Dendritic cell treated with granulocyte-macrophage colony-stimulating factor and Interleukin-4, amounts not matched to agents 40 ng/mL and 50 ng/mL, for 4 days (primary cell): ENCODE results near the gene VAMP1.
A peak's percentile ranks its signal among the peaks of the same experiment; 100 is the strongest.
"Not testable (repeated sequence)": the region's sequence is repeated elsewhere in the genome, so short reads cannot be mapped to it uniquely, and the experiment has no call there.

ENCODE experiments used
- H3K27ac Mint-ChIP-seq: one replicate; pipeline ENCODE4 v1.8.0; 2022; ENCODE audit warnings: mild to moderate bottlenecking, mixed read lengths
- H3K27me3 Mint-ChIP-seq: one replicate; pipeline ENCODE4 v1.8.0; 2022; ENCODE audit warnings: mild to moderate bottlenecking, mixed read lengths
- H3K36me3 Mint-ChIP-seq: one replicate; pipeline ENCODE4 v1.8.0; 2022; ENCODE audit warnings: low read depth, mixed read lengths
- H3K4me1 Mint-ChIP-seq: one replicate; pipeline ENCODE4 v1.8.0; 2022; ENCODE audit warnings: low read depth, mixed read lengths
- H3K4me3 Mint-ChIP-seq: one replicate; pipeline ENCODE4 v1.8.0; 2022; ENCODE audit warnings: mild to moderate bottlenecking, moderate library complexity, mixed read lengths
- H3K9me3 Mint-ChIP-seq: one replicate; pipeline ENCODE4 v1.8.0; 2022; ENCODE audit warnings: mixed read lengths
- intact Hi-C: fragments of 100-400 bp; cut with micrococcal nuclease; formaldehyde crosslinking; loops from one replicate; pipeline ENCODE4 v1.15.0; 2022

The VAMP1 gene

GRCh38 chr12:6470375-6471163 lies at the start of gene VAMP1:
TSS of gene VAMP1 (minus strand) at chr12:6470677. CDS start at chr12:6470531, 146 bp downstream.
- H3K9me3 Mint-ChIP-seq = no peaks in the 10 kb centered on the region

GRCh38 chr12:6520186-6520585 lies 49.7 kb upstream of the VAMP1 start:
- H3K4me1 Mint-ChIP-seq = no peaks in the 10 kb centered on the region
- H3K36me3 Mint-ChIP-seq = peaks cover 89% of the 10 kb centered on the region
- intact Hi-C loops = no loop called here
- H3K27me3 Mint-ChIP-seq = no peaks in the 10 kb centered on the region
- no peak overlapping the region for H3K27ac Mint-ChIP-seq
- H3K4me3 Mint-ChIP-seq = no peak overlapping the region
- no peaks in the 10 kb centered on the region for H3K9me3 Mint-ChIP-seq

More at GRCh38 chr12:6470375-6471163, at the start of gene VAMP1:
- H3K27me3 Mint-ChIP-seq = peaks cover 2% of the 10 kb centered on the region
- peaks cover 51% of the 10 kb centered on the region for H3K4me1 Mint-ChIP-seq
- peak within 1 kb of the TSS; percentile 94 for H3K27ac Mint-ChIP-seq
- H3K4me3 Mint-ChIP-seq = peak within 1 kb of the TSS; percentile 82
- intact Hi-C loops = loop anchor here (2.0 to 10.0 kb wide), 2 partner anchors 24 to 64 kb away; partner anchors contain the start of genes GAPDH and NCAPD2
- H3K36me3 Mint-ChIP-seq = peaks cover 31% of the 10 kb centered on the region

- H3K9me3 Mint-ChIP-seq = no peaks in the 10 kb centered on the region
- H3K27ac Mint-ChIP-seq = no peak overlapping the region
- H3K4me1 Mint-ChIP-seq = no peaks in the 10 kb centered on the region
- H3K36me3 Mint-ChIP-seq = peaks cover 71% of the 10 kb centered on the region
- intact Hi-C loops = no loop called here
- H3K4me3 Mint-ChIP-seq = no peak overlapping the region
- H3K27me3 Mint-ChIP-seq = no peaks in the 10 kb centered on the region
These were observed 37.6 kb upstream of the VAMP1 start for GRCh38 chr12:6508087-6508486.

DNA sequence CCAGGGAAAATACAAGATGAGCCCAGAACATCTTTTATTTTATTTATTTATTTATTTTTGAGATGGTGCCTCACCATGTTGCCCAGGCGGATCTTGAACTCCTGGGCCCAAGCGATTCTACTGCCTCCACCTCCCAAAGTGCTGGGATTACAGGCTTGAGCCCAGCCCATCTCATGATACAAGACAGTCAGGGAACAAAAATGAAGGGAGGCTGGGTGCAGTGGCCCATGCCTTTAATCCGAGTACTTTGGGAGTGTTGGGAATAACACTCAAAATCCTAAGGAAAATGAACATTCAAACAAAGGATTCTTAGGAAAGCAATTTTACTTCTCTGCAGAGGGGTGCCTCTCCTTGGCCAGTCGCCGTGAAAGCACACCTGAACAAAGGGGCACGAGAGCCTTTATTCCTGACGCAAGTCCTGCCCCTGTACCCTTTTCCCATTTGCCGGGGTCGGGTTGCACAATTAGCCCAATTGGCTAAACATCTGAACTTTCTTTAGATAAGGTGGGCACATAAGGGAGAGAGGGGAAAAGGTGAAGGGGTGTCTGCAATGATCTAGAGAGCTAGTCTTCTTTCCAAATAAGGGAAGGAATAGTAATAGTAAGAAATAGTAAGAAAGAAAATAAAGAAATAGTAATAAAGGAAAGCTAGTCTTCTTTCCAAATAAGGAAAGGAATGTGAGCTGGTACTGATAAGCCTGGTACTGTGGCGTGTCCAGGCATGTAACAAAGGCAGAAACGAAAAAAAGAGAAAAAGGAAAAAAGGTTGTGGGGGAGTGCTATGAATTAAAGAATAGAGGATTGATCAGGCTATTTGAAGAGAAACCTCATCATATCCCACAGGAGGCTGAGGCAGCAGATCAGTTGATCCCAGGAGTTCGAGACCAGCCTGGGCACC lies 36.9 kb upstream of the VAMP1 start:
- peak overlapping the region; percentile 36 for H3K27ac Mint-ChIP-seq

GRCh38 chr12:6500466-6500865 lies 30.0 kb upstream of the VAMP1 start:
- Mint-ChIP-seq H3K4me1 (peaks cover under 1% of the 10 kb centered on the region), H3K4me3 (no peak overlapping the region), H3K9me3 (no peaks in the 10 kb centered on the region), H3K27ac (no peak overlapping the region), H3K27me3 (no peaks in the 10 kb centered on the region), H3K36me3 (peaks cover 31% of the 10 kb centered on the region)
- intact Hi-C loops = no loop called here

More for the DNA sequence above, 36.9 kb upstream of the VAMP1 start:
- H3K9me3 Mint-ChIP-seq = no peaks in the 10 kb centered on the region
- no peak overlapping the region for H3K4me3 Mint-ChIP-seq
- peaks cover 63% of the 10 kb centered on the region for H3K36me3 Mint-ChIP-seq
- H3K4me1 Mint-ChIP-seq = no peaks in the 10 kb centered on the region
- no peaks in the 10 kb centered on the region for H3K27me3 Mint-ChIP-seq
- intact Hi-C loops = no loop called here

DNA sequence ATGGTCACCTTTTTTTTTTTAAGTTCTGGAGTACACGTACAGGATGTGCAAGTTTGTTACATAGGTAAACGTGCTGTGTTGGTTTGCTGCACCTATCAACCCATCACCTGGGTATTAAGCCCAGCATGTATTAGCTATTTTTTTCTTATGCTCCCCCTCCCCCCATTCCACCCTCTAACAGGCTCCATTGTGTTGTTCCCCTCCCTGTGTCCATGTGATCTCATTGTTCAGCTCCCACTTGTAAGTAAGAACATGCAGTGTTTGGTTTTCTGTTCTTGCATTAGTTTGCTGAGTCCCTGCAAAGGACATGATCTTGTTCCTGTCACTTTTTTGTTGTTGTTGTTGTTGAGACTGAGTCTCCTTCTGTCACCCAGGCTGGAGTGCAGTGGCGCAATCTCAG lies 26.8 kb upstream of the VAMP1 start:
- H3K27ac Mint-ChIP-seq, H3K27me3 Mint-ChIP-seq, H3K9me3 Mint-ChIP-seq, intact Hi-C loops, H3K4me3 Mint-ChIP-seq: not testable (repeated sequence)
- peaks cover 35% of the 10 kb centered on the region for H3K36me3 Mint-ChIP-seq
- peaks cover 15% of the 10 kb centered on the region for H3K4me1 Mint-ChIP-seq

- intact Hi-C loops = loop anchor here (2.0 to 5.0 kb wide), 2 partner anchors 24 to 167 kb away; partner anchors contain the start of genes ING4 and VAMP1
- peaks cover 15% of the 10 kb centered on the region for H3K4me1 Mint-ChIP-seq
- H3K27me3 Mint-ChIP-seq = no peaks in the 10 kb centered on the region
- no peaks in the 10 kb centered on the region for H3K9me3 Mint-ChIP-seq
- H3K36me3 Mint-ChIP-seq = peaks cover 50% of the 10 kb centered on the region
- H3K4me3 Mint-ChIP-seq = no peak overlapping the region
- no peak overlapping the region for H3K27ac Mint-ChIP-seq
These were observed 24.5 kb upstream of the VAMP1 start for GRCh38 chr12:6494968-6495367.

DNA sequence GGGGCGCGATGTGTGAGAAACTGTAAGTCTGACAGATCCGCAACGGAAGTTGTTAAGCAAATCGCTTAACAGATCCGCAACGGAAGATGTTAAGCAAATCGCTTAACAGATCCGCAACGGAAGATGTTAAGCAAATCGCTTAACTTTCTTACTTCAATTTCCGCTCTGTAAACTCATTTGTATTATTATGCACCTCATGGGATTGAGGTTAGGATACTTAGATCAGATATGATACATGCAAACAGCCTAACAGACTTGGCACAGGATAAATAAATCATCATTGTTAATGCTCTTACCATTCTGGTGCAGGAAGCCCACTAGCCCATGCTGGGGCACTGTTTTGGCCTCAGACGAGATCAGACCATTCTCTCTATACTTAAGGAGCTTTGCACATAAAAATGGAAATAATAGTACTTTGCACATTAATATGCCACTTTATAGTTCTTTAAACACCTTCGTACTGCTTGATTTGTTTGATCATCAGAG lies 23.8 kb upstream of the VAMP1 start:
- Mint-ChIP-seq H3K4me3 (peak overlapping the region; percentile 95), H3K9me3 (no peaks in the 10 kb centered on the region), H3K27me3 (no peaks in the 10 kb centered on the region), H3K36me3 (peaks cover 50% of the 10 kb centered on the region), H3K4me1 (peaks cover 15% of the 10 kb centered on the region), H3K27ac (peak overlapping the region; percentile 99)
- intact Hi-C loops = loop anchor here (2.0 to 5.0 kb wide), 2 partner anchors 24 to 168 kb away; partner anchors contain the start of genes ING4 and VAMP1

DNA sequence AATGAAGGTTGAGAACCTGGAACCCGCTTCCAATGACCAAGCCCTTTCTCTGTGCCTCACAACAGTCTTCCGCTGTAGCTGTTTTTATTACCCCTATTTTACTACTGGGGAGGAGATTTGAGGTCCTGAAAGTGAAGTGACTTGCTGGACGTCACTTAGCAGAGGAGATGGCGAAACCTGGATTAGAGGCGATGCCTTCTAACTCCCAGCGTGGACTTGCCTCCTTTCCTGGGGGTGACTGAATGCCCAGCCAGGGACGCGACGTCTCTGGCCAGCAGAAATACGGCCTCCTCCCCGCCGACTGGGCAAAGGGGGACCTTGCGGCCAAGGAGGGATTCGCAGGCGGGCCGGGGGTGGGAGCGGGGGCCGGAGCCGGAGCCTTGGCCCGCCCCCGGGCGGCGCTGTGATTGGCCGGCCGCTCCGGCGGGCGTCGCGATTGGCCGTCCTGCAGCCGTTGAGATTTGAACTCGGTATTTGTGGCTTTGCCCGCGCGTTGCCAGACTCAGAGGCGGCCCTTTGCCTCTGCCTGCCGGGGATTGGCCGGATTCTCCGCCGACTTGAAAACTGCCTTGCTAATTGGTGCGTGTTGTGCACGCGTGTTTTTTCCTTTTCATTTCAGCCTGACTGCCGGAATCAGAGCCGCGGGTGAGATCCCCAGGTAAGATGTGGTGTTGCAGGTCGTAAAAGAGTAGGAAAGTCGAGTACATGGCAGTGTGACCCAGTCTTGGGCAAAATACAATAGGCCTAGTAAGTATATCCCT lies 23.2 kb upstream of the VAMP1 start, which contains the start of gene NCAPD2:
Gene NCAPD2, plus strand, starts transcription at position 606 of the 761 bp plus-strand sequence. CDS start 997 bp downstream, outside the sequence.
- Mint-ChIP-seq H3K27me3 (no peaks in the 10 kb centered on the region), H3K4me3 (peak within 1 kb of the TSS; percentile 95), H3K36me3 (peaks cover 50% of the 10 kb centered on the region), H3K4me1 (peaks cover 15% of the 10 kb centered on the region), H3K27ac (peak within 1 kb of the TSS; percentile 99), H3K9me3 (no peaks in the 10 kb centered on the region)
- intact Hi-C loops = loop anchor here (1.0 to 5.0 kb wide), 3 partner anchors 23 to 169 kb away; partner anchors contain the start of genes GAPDH, ING4 and VAMP1

- Mint-ChIP-seq H3K4me3 (peak within 1 kb of the TSS; percentile 95), H3K4me1 (peaks cover 15% of the 10 kb centered on the region), H3K27me3 (no peaks in the 10 kb centered on the region), H3K9me3 (no peaks in the 10 kb centered on the region), H3K27ac (peak within 1 kb of the TSS; percentile 99), H3K36me3 (peaks cover 50% of the 10 kb centered on the region)
- intact Hi-C loops = loop anchor here (1.0 to 5.0 kb wide), 2 partner anchors 41 to 169 kb away; partner anchors contain the start of genes GAPDH and ING4
These were observed 22.5 kb upstream of the VAMP1 start, which contains the start of gene MRPL51 for GRCh38 chr12:6492838-6493496. TSS of gene MRPL51 (minus strand) at chr12:6493262. CDS start at chr12:6493136, 126 bp downstream.

GRCh38 chr12:6490673-6491072 lies 20.2 kb upstream of the VAMP1 start:
- H3K4me3 Mint-ChIP-seq, H3K27ac Mint-ChIP-seq, H3K9me3 Mint-ChIP-seq, H3K27me3 Mint-ChIP-seq: not testable (repeated sequence)
- Mint-ChIP-seq H3K4me1 (peaks cover 15% of the 10 kb centered on the region), H3K36me3 (peaks cover 27% of the 10 kb centered on the region)
- intact Hi-C loops = loop anchor here (5.0 kb wide), 1 partner anchor 172 kb away; the partner anchor contains the start of gene ING4

- H3K4me3 Mint-ChIP-seq = no peak overlapping the region
- intact Hi-C loops = no loop called here
- H3K36me3 Mint-ChIP-seq = peaks cover 26% of the 10 kb centered on the region
- no peaks in the 10 kb centered on the region for H3K9me3 Mint-ChIP-seq
- H3K27me3 Mint-ChIP-seq = no peaks in the 10 kb centered on the region
- H3K4me1 Mint-ChIP-seq = peaks cover 4% of the 10 kb centered on the region
- H3K27ac Mint-ChIP-seq = no peak overlapping the region
These were observed 19.0 kb upstream of the VAMP1 start for GRCh38 chr12:6489449-6489848.
